T-helper 1 cell (primary cell): ENCODE results near the gene EZR.

Experiments
- DNase-seq, 5 donors: peaks; one replicate each; pipeline ENCODE4 v3.0.0-alpha.2; 2012 to 2020

EZR gene

DNA sequence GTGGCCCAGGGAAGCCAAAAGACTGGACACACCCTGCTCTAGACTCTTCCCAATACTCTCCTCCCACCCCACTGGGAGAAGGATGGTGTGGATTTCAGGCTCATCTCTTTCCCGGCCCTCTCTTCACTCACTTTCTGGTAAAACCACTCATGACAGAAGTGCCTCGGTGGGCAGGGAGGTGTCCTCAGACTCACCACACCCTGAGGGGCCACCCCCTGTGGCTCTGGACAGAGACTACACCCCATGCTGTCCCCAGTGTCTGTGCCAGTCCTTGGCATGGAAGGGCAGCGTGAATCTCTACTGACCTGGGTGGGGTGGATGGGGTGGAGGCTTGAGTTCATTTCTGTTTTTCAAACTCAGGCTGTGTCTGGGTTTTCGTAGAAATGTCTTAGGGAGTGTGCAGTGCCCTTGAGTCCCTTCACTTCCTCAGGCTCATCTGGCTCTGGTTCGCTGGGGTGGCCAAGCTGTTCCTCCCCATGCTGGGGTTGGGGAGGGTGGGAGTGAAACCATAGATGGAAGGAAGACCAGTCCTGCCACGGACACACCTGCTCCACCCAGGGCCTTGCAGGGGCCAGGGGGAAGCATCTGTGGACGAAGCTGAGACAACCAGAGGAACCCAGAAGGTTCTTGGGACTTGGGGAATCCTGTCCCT lies 59.1 kb downstream of the EZR start:
- no peak for DNase-seq

DNA sequence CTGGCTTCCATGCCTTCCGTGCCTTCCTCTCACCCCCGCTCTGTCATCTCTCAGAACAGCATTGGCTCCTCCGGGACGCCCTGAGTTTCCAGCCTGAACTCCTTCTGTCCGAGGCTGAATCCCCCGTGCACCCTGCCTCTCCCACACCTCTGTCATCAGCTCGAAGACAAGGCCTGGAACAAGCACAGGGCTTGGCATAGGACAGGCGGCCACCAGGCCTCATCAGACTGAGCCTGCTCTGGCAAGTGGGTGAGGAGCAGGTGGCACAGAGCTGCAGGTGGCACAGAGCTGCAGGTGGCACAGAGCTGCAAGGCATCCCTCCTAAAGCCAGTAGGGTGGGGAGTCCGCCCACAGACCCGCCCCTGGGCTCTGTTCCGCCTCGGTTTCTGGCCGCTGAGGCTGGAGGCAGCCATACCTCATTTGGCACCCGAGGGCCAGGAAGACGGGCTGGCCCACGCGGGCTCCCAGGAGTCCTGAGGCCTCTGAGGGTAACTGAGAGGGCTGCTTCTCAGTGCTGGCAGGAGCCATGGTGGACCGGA lies 60.2 kb downstream of the EZR start:
- no peak for DNase-seq

DNA sequence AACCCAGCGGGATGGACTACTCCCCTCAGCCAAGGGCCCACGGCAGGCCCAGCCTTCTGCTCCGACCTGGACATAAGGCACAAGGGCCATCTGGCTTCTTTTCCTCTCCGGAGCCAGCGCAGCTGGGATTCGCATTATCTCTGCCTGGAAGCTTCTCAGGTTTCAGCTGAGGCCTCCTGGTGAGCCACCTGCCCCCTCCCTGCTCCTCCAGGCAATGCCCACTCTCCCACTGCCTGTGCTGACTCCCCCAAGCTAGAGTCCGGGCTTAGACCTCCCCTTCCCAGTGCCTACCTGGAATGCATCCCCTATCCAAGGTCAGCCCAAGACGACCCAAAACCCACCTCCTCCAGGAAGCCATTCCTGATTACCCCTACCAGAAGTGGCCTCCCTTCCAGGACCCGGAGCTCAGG lies 60.7 kb downstream of the EZR start:
- no peak for DNase-seq

DNA sequence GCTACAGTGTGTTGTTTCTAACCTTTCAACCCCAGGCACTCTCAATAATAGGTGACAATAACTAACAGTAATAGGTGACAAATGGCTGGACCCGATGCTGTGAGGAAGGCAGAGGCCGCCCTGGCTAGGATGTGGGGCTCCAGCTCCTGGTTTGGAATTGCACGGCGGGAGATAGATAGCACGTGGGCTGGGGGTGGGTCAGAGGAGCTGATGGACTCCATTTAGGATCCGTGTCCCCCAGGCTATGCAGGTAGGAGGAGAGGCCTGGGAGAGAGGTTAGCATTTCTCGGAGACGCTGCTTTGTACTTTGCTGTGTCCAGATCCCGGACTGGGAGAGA lies 61.4 kb downstream of the EZR start:
- DNase-seq: no peak

DNA sequence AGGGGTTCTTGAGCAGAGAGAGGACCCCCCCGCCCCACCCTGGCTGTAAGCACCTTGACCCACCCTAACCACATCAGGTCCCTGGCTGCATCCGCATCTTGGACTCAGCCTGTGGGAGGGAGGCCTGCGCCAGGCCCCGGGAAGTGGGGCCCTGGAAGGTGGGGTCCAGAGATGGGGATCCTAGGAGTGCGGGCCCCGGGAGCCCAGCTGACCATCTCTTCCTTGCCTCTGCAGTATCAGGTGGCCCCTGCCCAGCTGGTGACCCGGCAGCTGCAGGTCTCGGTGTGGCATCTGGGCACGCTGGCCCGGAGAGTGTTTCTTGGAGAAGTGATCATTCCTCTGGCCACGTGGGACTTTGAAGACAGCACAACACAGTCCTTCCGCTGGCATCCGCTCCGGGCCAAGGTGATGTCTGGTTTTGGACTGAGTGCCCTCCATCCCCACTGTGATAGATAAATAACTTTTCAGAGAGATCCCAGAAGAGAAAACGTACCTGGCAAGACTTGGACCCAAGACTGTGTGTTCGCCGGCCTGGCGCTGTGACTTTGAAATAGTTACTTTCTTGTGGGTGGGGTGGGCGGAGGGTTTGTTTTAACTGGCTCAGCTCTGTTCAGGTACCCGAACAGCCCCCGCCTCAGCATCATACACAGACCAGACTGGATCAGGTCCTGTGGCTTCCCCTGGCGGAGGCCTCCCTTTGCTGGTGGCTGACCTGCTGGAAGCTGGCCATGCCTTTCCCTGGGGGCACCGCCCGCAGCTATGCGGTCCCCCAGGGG lies 62.0 kb downstream of the EZR start:
- no peak for DNase-seq

DNA sequence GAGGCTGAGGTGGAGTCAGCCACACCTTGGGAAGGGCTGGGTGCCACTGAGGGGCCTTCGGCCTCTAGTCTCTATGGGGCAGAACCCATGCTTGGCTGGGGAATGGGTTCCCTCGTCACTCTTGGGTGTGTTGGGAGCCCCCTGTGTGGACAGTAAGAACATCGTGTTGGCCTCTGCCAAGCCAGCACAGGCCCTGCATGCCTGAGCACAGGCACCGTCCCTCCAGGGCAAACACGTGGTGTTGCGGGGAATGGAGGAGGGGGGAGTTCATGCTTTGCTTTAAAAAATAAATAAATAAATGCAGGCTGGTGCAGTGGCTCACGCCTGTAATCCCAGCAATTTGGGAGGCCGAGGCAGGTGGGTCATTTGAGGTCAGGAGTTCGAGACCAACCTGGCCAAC lies 63.0 kb downstream of the EZR start:
- no peak for DNase-seq

DNA sequence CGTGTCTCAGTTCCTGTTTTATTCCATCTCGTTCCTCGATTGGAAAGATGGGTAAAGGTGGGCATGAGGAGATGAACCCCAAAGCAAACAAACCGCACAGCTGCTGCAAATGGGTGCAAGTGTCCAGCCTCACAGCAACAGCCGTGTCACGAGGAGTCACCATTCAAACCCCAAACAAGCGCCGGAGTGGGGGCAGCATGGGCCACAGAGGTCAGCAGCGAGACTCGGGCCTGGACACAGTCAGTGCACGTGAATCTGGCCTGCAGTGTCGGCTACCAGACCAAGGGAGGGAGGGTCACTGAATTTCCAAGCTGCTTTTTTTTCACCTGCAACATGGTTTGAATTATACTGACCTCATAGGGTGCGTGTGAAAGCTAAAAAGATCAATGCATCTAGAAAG lies 63.5 kb downstream of the EZR start:
- DNase-seq: no peak

DNA sequence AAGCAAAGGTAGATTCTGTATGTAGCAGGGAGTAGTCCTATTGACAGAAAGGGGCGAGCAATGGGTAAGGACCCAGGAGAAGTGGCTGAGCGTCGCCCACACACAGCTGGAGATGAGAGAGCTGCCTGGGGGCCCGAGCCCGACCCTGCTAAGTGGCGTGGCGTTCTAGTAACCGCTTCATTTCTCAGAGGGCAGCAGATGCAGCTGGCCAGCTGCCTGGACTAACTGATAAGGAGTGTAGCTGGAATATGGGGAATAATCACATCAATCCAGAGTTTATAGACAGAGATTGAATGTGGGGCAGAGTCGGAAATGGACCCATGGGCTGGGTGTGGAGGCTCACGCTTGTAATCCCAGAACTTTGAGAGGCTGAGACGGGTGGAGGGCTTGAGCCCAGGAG lies 64.4 kb downstream of the EZR start:
- no peak for DNase-seq

DNA sequence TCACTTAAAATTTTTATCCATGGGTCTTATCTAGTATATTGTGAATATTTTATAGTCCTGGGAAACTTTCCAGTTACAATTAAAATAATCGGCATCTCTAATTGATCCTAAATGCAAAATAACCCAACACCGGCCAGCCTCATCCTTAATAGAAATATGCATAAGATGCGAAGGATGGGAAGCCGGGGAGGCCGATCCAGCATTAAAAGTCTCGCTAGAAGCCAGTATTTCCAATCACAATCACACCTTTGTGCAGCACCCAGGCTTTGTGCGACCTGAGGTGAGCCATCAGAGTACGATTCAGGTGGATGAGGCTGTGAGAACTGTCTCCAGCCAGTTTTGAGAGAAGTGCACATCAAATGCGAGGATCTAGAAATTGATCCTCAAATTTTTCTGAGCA lies 65.4 kb downstream of the EZR start:
- DNase-seq: no peak

DNA sequence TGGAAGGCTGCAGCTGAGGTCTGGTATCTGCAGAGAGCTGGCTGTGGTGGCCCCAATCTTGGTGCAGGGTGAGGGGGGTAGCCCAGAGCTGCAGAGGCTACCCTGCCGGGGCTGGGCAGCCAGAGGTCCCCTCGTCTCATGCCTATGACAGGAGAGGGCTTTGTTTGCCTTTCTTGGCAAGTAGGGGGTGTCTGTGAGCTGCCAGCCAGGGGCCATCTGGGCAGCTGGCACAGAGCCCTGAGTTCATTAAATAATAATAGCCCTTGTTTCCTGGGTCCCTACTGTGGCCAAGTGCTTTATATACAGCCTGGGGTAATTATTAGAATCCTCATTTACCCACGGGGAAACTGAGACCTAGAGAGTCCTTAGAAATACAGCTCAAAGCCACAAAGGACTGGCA lies 66.6 kb downstream of the EZR start:
- no peak for DNase-seq

DNA sequence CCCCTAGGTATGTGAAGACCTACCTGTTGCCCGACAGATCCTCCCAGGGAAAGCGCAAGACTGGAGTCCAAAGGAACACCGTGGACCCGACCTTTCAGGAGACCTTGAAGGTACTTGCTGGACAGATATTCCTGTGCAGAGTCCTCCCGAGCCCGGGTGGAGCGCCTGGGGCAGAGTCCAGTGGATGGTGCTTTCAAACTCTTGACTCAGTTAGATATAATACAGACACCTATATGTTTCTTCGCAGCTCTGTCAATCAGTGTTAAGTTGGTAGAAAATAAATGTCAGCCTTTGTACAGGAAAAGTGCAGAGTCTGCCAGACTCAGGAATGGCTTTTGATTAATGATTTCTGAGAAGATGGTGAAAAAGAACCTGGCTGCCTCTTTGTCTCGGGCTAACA lies 67.2 kb downstream of the EZR start:
- no peak for DNase-seq

DNA sequence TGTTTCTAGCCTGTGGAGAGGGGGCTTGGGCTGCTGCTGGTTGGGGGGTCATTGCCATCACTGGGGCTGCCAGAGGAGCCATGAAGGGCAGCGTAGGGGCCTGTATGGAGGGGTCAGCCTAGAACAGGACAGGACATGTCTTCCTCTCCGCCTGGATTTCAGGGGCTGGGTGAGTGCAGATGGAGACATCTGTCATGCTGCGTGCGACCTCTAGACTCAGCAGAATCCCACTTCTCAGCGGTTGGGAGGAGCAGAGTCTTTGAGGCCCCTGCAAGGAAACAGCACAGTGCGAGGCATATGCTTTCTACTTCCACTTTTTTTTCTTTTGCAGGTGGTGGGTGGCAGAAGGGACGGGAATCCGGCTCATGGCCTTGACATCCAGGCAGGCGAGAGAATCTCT lies 67.9 kb downstream of the EZR start:
- no peak for DNase-seq

DNA sequence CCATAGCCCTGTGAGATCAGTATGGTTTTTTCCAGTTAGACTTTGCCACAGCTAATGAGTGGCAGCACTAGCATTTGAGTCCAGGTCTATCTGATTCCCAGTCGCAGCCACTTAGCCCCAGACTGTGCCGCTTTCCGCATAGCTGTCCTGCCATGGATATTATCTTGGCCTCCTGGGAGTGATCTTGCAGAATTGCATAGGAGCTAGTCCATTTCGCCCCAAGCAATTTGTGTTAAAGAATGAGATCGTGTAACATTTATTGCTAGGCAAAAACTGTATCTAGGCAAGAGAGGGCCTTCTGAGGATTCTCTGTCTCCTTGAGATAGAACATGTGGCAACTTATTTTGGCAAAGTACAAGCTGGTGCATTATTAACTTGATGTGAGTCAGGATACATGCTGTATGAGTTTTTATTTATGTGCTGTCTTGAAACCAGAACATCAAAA lies 74.2 kb downstream of the EZR start:
- no peak for DNase-seq

DNA sequence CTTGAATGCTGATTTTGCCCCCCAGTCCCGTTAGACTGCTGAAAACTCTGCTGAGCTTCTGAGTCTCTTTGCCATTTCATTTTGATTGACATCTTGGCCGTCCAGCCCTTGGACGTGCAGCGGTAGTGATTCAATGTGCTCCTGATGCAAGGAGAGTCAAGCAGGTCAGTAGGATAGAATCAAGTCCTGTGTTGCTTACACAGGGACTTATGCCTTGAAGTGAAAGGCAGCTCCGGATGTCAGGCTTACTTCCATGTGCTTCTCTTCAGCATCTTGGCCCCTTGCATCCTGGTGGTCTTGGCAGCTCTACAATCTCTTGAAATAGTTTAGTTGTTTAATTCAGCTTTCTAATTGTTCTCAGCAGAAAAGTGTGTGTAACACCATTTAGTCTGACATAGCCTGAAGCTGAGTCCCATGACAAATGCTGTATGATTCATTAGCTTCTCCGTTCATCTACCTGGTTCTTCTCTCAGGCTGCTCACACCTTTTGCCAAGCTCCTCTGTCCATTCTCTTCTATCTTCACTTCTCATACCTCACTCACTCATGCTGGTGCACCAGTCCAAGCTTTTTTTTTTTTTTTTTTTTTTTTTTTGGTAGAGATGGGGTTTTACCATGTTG lies 76.0 kb downstream of the EZR start:
- no peak for DNase-seq

DNA sequence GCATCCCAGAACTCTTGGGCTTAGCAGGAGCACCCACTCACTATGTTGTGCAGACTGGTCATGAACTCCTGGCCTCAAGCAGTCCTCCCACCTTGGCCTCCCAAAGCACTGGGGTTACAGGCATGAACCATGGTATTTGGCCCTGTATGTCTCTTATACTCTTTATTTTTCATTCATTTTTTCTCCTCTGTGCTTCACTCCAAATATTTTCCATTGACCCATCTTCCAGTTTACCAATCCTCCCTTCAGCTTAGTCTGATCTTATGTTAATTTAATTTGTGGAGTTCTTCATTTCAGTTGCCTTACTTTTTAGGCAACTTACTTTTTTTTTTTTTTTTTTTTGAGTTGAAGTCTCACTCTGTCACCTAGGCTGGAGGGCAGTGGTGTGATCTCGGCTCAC lies 79.5 kb downstream of the EZR start:
- DNase-seq: no peak

DNA sequence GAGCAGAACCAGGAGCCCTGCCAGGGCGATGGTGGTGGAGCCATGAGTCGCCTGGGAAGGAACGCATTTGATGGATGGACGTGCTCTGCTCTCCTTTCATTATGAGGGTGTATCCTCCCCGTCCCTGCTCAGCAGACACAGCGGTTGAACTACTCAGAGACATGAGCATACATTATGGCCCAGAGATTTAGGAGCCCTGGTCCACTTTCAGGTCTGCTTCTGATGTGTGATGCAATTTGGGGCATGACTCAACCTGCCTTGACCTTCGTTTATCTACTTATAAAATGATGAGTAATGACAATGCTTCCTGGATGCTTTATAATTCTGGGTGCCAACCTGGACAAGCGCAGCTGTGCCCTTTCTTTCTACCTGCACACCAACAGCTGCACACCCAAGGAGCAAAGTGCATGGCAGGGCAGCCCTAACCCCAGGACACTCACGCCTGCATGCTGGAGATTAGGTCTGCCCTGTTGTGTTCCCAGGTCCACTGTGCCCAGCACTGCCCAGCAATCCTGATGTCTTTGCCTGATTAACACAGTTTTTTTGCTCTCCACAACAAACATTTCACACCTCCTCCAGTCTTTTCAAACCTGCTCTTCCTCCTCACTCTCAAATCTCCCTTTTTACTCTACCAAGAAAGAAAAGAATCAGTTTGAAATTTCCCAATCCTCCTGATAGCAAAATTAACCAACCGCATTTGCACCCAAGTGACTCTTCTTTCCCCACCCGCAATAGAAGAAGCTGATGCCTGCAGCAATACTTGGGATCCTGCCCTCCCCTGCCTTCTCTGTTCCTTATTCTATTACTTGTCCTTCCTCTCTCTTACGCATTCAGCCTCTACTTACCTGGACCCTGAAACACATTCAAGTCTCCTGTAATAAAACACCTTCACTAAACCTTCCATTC lies 81.2 kb downstream of the EZR start:
- no peak for DNase-seq

DNA sequence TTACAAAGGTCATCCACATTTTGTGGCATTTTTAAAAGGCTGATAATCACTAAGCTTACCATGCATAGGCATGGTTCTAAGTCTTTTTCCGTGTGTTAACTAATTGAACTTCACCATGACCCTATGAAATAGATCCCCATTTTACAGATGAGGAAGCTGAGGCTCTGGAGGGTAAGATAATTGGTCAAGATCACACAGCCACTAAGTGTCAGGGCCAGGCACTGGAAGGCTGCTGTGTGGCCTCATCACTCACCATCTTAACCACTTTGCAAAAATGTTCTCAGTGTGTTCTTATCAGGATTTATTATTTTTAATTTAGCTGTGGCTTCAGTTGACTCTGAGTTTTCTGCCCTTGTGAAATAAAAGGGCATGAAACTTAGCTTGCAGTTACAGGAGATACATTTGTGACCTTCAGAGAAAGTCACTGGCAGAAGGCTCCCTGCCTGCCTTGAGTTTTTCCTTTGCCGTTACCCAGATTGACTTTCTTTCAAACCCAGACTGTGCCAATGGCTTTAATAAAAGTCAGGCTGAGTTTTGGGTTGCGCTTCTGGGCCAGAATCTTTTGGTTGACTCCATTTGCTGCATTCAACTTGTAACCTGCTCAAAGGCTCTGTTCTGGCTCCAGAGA lies 82.0 kb downstream of the EZR start:
- no peak for DNase-seq

DNA sequence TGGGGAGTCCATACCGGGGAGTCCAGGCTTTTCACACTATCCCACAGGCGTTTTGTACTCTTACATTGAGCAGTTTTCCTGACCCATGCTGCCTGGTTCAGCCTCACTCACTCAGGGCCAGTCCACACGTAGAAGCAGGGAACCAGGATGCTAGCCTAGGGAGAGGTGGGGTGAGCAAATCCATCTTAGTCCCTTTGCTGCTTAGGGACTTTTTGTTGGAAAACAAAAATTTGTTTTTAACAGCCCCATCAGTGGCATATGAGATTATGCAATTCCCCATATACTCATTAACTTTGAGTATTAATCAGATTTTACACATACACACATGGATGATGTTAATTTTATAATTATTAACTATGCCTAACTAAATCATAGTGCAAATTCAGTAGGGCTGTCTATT lies 84.2 kb downstream of the EZR start:
- DNase-seq: no peak

DNA sequence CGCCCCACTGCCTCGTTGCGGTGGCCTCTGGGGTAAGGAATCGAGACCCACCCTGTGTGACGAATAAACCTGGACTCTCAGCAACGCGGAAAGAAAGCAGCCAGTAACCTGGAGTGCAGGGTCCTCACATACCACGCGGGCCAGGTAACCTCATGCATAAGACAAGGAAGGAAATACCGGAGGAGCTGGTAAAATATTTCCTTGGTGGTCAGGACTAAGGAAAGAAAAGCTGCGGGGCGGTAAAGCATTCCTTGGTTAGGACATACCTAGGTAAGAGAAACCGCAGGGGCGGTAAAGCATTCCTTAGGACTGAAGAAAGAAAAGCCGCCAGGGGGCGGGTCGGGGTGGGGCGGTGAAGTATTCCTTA lies 88.6 kb downstream of the EZR start:
- DNase-seq: no peak

DNA sequence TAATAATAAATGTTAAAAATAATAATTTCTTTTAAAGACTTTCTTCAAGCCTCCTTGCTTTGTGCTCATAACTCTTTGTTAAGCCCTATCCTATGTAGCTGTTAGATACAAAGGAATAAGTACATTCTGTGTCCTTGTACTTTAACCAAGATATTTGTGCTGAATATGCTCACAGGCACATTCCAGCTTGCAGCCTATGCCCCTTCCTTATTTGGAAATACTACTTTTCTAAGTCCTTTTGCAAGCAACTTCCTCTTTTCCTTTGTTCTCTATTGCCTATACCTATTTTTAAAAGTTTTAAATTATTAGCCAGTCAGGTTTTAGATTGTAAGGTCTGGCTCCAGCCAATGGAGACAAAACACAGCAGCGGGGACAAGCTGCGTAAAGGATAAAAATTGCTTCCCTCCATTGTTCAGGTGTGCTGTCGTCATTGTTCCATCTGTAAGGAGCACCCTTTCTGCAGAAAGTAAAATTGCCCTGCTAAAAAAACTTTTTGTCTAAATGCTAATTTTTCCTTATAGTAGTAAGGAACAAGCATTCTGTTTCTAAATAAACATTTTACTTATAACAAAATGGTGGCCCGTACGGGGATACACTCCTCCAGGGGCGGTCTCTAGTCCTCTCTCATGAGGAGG lies 89.1 kb downstream of the EZR start:
- no peak for DNase-seq

DNA sequence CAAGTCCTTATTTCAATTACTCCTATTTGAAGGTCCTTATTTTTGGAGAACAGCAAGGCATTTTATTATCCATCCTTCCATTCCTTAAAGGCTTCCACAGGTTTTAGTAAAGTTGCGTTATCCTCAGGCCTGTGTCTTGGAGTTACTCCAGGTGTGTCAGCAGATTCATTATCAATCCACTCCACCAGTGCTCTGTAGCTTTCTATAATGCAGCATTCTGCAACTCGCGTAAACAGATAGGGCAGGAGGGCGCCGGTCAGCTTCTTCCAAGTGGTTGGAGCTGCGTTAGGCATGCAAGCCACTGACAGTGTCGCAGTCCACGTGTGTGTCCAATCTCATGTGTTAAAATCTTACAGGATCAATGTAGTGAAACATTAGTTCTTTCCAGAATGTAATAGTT lies 93.5 kb downstream of the EZR start:
- no peak for DNase-seq

DNA sequence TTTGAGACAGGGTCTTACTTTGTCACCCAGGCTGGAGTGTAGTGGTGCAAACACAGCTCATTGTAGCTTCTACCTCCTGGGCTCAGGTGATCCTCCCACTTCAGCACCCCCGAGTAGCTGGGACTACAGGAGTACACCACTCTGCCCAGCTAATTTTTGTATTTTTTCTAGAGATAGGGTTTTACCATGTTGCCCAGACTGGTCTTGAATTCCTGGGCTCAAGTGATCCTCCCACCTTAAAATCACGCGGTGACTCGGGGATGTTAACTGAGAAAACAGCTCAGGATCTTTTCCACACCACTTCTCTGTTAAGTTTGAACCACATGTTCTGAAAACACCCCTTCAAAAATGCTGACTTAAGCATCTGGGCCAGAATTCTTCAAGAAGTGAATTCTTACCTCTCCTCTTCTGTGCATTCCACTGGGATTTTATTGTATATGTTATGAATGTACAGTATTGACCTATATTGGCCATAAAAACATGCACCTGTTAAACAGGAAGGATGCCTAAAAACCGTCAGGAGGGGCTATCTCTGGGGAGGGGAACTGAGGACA lies 96.9 kb downstream of the EZR start:
- DNase-seq: no peak
